HepG2 (cell line): ENCODE measurements around the gene TCAP. TPM values are rescaled to one million over a fixed set of nuclear protein-coding genes. Genes with fewer than 3 reads are reported as not detected.
A peak's percentile ranks its signal among the peaks of the same experiment; 100 is the strongest.

Experiments
- NCOA2 ChIP-seq: sonication (generic); formaldehyde crosslinking; IDR thresholded peaks from 2 replicates; pipeline ENCODE4 v1.8.0; 2022; ENCODE audit warnings: inconsistent platforms
- SRSF9 ChIP-seq: fragments of 200-400 bp; formaldehyde crosslinking; IDR thresholded peaks from 2 replicates; pipeline ENCODE4 v1.6.1; 2018; ENCODE audit warnings: borderline replicate concordance, mild to moderate bottlenecking, low read depth, low read length; ENCODE audit not compliant: insufficient read depth, poor library complexity, severe bottlenecking
- ZNF205 ChIP-seq: IDR thresholded peaks from 2 replicates; pipeline ENCODE4 v1.6.1; 2018; ENCODE audit warnings: missing biosample characterization, missing genetic modification reagents
- ZNF317 ChIP-seq: sonication (generic); formaldehyde crosslinking; IDR thresholded peaks from 2 replicates; pipeline ENCODE4 v1.5.0; 2020; ENCODE audit warnings: mild to moderate bottlenecking, missing genetic modification reagents
- ZNF569 ChIP-seq: sonication (generic); formaldehyde crosslinking; IDR thresholded peaks from 2 replicates; pipeline ENCODE4 v1.5.0; 2020; ENCODE audit warnings: mild to moderate bottlenecking, missing genetic modification reagents, moderate library complexity, borderline replicate concordance
- ZNF577 ChIP-seq: sonication (generic); formaldehyde crosslinking; IDR thresholded peaks from 2 replicates; pipeline ENCODE4 v1.4.0; 2020; ENCODE audit warnings: mild to moderate bottlenecking, low read depth, missing genetic modification reagents, borderline replicate concordance
- polyA plus RNA-seq, 8 experiments: library from polyadenylated mRNA; depleted of rRNA in 3 of 8; stranded (reverse) in 7 of 8; unstranded in 1 of 8; fragments of >200 nt; fragmentation: Illumina TruSeq in 4 of 8; extraction: Trizol in 4 of 8; gene quantifications; 2 replicates each; pipeline versions ENCODE4 v1.2.1 to v1.2.3, GENCODE V29; 2011 to 2016; ENCODE audit warnings: low read depth in 4 of 8, missing spikeins in 1 of 8, mixed read lengths in 1 of 8; ENCODE audit not compliant: insufficient read depth in 1 of 8
- total RNA-seq, 5 experiments: library from RNA; depleted of rRNA; stranded (reverse); fragments of >200 nt; fragmentation: Illumina TruSeq; extraction: Trizol; gene quantifications; 2 replicates each; pipeline ENCODE4 v1.2.3, GENCODE V29; 2016; ENCODE audit warnings: low read depth in 1 of 5
- TF ChIP-seq, protein P1 (sequence below): sonication (generic); formaldehyde crosslinking; IDR thresholded peaks from 2 replicates; pipeline ENCODE4 v1.4.0; 2020; ENCODE audit warnings: mild to moderate bottlenecking, missing genetic modification reagents
- TF ChIP-seq, protein P2 (sequence below): sonication (generic); formaldehyde crosslinking; IDR thresholded peaks from 2 replicates; pipeline ENCODE4 v1.5.1; 2020; ENCODE audit warnings: missing genetic modification reagents, mild to moderate bottlenecking, borderline replicate concordance
- TF ChIP-seq, protein P3 (sequence below): sonication (generic); formaldehyde crosslinking; IDR thresholded peaks from 2 replicates; pipeline ENCODE4 v1.9.0; 2022; ENCODE audit warnings: missing genetic modification reagents, mild to moderate bottlenecking, borderline replicate concordance
- TF ChIP-seq, protein P4 (sequence below): sonication (generic); formaldehyde crosslinking; IDR thresholded peaks from 2 replicates; pipeline ENCODE4 v1.8.0; 2022; ENCODE audit warnings: low read depth, missing genetic modification reagents
- TF ChIP-seq, protein P5 (sequence below): sonication (generic); formaldehyde crosslinking; conservative IDR thresholded peaks from 2 replicates; pipeline ENCODE4 v1.5.0; 2020; ENCODE audit warnings: missing genetic modification reagents
- TF ChIP-seq, protein P6 (sequence below): IDR thresholded peaks from 2 replicates; pipeline ENCODE4 v1.6.1; 2012; ENCODE audit warnings: low read depth, low read length, improper control_type of control experiment
- TF ChIP-seq, protein P7 (sequence below): sonication (generic); formaldehyde crosslinking; IDR thresholded peaks from 2 replicates; pipeline ENCODE4 v1.8.1; 2023; ENCODE audit warnings: mild to moderate bottlenecking, missing genetic modification reagents

TCAP gene
- total and polyA plus RNA-seq, 2 of the 13 experiments (the other 11 are each of a cell fraction or from before 2014, with no cell fraction given): 0.24 to 0.65 TPM

DNA sequence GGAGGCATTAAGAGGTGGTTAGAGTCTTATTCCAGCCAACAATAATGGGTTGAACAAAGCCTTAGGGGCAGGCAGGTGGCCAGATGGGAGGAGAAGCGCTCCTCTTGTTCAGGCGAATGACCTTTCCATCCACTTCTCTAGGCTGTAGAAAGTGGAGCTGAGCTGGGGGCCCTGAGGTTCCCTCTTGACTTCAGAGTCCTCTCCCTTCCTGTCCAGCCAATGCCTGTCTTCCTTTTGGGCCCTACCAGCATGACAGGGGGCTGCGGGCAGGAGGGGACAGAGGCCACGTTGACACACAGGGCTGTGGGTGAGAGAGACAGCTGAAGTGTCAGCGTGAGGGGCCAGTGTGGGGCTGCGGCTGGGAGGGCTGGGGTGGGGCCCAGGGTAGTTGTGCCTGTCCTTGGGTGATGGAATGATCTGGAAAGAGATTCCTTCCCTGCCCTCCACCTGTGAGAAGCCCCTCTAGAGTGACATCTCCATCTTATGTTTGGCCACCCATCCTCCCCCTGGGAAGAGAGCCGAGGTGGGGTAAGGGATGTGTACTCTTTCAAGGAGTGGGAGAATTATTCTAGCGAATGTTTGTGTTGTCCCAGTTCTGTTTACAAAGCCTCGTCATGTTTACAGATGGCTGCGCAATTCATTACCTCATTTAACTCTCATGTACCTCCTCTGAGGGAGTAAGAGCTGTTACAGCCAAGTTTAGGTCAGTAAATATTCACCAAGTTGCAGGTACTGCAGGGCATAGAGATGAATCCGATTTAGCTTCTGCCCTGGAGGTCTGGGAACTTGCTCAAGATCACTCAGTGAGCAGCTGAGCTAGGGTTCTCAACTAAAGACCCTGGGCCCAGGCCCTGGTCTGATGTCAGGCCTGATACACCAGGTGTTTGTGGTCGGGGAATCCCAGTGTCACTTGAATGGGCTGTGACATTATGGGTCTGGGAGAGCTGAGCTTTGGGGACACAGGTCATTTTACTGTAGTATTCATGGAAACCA lies 38.0 kb downstream of the TCAP start (continued):
- TF ChIP-seq SRSF9: no peak
- TF ChIP-seq, protein P1, sequence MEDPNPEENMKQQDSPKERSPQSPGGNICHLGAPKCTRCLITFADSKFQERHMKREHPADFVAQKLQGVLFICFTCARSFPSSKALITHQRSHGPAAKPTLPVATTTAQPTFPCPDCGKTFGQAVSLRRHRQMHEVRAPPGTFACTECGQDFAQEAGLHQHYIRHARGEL (CRISPR knock-in tag): no peak
- TF ChIP-seq, protein P2, sequence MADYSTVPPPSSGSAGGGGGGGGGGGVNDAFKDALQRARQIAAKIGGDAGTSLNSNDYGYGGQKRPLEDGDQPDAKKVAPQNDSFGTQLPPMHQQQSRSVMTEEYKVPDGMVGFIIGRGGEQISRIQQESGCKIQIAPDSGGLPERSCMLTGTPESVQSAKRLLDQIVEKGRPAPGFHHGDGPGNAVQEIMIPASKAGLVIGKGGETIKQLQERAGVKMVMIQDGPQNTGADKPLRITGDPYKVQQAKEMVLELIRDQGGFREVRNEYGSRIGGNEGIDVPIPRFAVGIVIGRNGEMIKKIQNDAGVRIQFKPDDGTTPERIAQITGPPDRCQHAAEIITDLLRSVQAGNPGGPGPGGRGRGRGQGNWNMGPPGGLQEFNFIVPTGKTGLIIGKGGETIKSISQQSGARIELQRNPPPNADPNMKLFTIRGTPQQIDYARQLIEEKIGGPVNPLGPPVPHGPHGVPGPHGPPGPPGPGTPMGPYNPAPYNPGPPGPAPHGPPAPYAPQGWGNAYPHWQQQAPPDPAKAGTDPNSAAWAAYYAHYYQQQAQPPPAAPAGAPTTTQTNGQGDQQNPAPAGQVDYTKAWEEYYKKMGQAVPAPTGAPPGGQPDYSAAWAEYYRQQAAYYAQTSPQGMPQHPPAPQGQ (CRISPR knock-in tag): no peak
- TF ChIP-seq, protein P3, sequence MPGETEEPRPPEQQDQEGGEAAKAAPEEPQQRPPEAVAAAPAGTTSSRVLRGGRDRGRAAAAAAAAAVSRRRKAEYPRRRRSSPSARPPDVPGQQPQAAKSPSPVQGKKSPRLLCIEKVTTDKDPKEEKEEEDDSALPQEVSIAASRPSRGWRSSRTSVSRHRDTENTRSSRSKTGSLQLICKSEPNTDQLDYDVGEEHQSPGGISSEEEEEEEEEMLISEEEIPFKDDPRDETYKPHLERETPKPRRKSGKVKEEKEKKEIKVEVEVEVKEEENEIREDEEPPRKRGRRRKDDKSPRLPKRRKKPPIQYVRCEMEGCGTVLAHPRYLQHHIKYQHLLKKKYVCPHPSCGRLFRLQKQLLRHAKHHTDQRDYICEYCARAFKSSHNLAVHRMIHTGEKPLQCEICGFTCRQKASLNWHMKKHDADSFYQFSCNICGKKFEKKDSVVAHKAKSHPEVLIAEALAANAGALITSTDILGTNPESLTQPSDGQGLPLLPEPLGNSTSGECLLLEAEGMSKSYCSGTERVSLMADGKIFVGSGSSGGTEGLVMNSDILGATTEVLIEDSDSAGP (CRISPR knock-in tag): peak; percentile 62; the same call in 1 of the 2 replicates
- TF ChIP-seq ZNF317 (CRISPR knock-in tag): 0 out of 2 replicates have a peak, but pooled peaks have one; percentile 38
- TF ChIP-seq, protein P4, sequence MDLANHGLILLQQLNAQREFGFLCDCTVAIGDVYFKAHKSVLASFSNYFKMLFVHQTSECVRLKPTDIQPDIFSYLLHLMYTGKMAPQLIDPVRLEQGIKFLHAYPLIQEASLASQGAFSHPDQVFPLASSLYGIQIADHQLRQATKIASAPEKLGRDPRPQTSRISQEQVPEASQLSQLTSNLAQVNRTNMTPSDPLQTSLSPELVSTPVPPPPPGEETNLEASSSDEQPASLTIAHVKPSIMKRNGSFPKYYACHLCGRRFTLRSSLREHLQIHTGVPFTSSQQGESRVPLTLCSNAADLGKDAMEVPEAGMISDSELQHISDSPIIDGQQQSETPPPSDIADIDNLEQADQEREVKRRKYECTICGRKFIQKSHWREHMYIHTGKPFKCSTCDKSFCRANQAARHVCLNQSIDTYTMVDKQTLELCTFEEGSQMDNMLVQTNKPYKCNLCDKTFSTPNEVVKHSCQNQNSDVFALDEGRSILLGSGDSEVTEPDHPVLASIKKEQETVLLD (CRISPR knock-in tag): 0 out of 2 replicates have a peak, but pooled peaks have one; percentile 41
- TF ChIP-seq, protein P5, sequence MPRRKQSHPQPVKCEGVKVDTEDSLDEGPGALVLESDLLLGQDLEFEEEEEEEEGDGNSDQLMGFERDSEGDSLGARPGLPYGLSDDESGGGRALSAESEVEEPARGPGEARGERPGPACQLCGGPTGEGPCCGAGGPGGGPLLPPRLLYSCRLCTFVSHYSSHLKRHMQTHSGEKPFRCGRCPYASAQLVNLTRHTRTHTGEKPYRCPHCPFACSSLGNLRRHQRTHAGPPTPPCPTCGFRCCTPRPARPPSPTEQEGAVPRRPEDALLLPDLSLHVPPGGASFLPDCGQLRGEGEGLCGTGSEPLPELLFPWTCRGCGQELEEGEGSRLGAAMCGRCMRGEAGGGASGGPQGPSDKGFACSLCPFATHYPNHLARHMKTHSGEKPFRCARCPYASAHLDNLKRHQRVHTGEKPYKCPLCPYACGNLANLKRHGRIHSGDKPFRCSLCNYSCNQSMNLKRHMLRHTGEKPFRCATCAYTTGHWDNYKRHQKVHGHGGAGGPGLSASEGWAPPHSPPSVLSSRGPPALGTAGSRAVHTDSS (CRISPR knock-in tag): no peak
- TF ChIP-seq ZNF577 (CRISPR knock-in tag): no peak
- TF ChIP-seq, protein P6, sequence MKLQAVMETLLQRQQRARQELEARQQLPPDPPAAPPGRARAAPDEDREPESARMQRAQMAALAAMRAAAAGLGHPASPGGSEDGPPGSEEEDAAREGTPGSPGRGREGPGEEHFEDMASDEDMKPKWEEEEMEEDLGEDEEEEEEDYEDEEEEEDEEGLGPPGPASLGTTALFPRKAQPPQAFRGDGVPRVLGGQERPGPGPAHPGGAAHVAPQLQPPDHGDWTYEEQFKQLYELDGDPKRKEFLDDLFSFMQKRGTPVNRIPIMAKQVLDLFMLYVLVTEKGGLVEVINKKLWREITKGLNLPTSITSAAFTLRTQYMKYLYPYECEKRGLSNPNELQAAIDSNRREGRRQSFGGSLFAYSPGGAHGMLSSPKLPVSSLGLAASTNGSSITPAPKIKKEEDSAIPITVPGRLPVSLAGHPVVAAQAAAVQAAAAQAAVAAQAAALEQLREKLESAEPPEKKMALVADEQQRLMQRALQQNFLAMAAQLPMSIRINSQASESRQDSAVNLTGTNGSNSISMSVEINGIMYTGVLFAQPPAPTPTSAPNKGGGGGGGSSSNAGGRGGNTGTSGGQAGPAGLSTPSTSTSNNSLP: no peak
- TF ChIP-seq, protein P7, sequence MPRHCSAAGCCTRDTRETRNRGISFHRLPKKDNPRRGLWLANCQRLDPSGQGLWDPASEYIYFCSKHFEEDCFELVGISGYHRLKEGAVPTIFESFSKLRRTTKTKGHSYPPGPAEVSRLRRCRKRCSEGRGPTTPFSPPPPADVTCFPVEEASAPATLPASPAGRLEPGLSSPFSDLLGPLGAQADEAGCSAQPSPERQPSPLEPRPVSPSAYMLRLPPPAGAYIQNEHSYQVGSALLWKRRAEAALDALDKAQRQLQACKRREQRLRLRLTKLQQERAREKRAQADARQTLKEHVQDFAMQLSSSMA (CRISPR knock-in tag): peak; percentile 66; the same call in 1 of the 2 replicates
- TF ChIP-seq ZNF569 (CRISPR knock-in tag): 0 out of 2 replicates have a peak, but pooled peaks have one; percentile 41
- no peak for TF ChIP-seq ZNF205 (CRISPR knock-in tag)
- peak; percentile 3; the same call in 1 of the 2 replicates for TF ChIP-seq NCOA2 (CRISPR knock-in tag)
